Middle frontal gyrus (tissue), 1 donor: ENCODE results near the gene C6orf89.

Source experiments
- DNase-seq: peaks from one replicate; pipeline ENCODE4 v3.0.0-alpha.2; 2015; ENCODE audit warnings: low spot score; ENCODE audit errors: extremely low spot score

The C6orf89 gene

DNA sequence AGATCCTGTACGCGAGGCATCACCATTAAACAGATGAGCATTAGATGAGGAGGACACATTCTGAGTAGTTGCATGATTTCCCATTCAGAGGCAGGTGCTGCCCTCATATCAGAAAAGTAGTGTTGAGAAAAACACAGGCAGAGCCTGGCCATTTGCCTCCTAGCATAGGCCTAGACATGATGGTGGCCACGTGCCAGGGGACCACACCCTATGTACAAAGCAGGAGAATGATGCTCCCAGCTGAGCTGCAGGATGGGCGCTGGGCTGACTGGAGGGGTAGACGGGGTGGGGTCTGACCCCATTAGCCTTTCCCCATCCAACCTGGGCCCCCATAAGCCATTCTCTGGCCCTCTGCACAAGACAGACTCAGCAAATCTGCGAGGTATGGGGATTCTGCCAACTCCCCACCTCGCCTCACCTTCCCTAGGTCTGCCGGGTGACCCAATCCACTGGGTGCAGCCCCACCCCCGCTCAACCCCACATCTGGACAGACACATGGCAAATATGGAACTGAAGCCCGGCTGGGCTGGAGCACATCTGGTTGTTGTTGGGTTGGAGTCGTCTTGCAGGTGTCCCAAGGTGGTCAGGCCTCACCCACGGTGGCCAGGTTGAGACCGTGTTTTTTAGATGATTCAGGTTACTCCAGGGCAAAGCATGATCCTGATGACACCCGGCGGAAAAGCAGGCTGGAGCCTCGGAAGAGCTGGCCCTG lies 82.7 kb downstream of the C6orf89 start:
- DNase-seq, result no peak

DNA sequence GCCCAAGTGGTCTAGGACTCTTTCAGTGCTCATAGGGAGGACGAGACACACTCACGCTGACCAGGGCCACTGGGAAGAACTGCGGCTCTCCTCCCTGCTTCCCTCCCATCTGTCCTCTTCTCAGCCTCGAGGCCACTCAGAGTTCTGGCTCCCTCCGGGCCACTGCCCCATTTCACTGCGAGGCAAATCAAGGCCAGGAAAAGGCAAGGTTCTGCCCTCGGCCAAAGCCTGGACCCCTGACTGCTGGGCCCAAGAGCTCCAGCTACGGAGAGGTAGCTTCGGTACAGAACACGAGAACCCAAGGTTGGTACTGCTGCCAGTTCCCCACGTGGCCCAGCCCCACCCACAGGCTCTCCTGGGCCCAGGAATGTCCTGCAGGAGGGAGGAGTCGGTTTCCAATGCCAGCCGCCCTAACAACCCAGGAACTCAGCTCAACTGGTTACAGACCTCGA lies 83.5 kb downstream of the C6orf89 start:
- no peak for DNase-seq

DNA sequence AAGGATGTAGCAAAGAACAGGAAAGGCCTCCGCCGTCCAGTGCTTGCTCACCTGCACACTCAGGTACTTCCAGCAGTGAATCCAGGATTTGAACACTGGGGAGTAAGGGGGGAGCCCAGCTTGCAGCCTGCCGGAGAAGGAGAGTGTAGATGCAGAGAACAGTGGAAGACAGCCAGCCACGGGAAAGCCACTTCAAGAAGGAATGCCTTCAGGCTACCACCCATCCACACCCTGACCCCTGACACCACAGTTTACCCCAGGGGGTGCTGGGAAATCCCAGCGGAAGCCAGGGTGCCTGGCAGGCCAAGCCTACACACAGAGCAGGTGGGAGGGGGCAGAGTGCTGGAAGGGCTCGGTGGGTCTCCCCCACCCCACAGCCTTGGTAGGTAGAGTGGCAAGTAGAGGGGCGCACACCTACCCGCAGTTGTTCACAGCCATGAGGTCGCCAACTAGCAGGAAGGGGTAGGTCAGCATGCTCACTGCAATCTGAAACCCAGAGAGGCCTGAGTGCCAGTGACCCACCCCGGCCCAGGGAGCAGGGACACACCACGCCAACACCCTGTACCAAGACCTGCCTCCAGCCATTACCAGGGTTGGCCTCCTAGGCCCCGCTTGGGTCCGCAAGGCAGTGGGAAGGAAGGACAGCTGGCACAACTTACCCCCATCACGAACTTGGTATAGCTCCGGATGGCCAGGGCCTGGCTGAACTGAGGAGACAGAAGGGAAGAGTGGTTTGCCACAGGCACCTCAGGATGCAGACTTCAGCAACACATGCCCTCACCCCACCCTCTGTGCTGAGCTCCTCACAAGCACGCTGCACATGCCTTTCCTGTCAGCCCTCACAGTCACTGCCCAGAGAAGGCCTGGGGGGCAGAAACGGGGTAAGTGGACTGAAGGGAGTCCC lies 84.5 kb downstream of the C6orf89 start:
- DNase-seq, result no peak

DNA sequence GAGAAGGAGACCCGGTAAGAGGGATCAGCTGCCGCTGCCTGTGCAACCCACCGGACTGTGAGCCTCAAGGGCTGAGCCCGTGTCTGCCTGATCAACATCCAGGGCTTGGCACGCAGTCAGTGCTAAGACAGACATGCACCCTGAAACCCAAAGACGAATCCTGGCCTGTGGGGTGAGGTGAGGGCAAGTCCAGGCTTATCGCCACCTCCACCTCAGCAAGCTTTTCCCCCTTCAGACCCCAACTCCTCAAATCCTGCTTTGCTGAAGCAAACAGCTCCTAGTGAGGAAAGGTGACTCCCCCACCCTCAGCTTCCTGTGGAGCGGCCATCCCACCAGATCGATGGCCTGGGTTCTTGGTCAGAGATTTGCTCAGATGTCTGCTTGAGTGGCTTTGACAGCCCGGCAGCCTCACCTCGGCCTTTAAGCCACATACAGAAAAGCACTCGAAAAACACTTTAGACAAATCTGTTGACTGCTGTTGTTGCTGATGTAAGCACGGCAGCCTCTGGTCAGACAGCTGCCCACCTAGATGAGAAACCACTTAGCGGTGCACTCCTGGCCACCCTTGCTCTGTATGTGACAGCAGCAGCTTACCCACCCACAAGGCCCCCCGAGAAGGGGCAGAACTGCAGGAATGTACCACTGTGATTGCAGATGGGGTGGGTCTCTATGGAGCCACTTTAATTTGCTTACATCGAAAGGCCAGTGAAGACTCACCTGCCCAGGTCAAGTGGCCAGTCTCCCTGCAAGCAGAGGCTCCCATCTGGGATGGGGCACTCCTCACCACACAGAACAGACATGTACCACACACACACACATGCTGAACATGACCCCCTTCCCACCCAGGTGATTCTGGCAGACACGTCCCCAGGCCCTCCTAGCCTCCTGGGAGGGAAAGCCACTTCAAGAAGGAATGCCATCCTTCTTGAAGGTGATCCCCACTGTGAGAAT lies 85.4 kb downstream of the C6orf89 start:
- no peak for DNase-seq

DNA sequence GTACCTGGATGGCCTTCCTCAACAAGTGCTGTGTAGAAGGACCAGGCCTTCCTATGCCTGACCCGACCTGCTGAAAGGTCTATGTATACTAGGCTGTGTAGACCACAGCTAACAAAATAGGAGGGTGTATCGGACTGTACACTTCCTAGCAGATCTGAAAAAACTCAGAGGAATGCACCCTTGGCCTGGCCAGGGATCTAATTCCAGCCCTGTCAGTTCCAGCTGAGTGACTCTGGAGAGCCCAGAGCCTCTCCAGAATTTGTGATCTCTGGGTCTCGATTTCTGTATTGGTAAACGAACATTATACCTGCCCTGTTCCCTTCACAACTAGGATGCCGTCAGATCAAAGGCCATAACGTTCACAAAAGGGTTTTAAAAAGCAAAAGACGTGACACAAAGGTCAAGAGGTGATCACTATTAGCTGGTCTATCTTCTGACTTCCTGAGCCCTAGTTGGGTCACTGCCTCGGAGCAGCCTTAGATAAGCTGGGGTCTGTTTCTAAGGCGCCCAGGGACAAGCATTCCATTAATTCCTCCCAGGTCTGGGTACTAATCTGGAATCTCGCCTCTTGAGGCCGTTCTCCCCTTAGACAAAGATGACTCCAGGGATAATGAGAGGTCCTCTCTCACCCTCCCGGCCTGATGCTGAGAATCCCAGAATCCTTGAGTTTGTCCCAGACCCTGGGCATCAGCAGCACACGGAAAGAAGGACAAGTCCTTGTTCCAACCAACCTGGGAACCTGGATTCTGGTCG lies 86.3 kb downstream of the C6orf89 start:
- DNase-seq, result no peak

DNA sequence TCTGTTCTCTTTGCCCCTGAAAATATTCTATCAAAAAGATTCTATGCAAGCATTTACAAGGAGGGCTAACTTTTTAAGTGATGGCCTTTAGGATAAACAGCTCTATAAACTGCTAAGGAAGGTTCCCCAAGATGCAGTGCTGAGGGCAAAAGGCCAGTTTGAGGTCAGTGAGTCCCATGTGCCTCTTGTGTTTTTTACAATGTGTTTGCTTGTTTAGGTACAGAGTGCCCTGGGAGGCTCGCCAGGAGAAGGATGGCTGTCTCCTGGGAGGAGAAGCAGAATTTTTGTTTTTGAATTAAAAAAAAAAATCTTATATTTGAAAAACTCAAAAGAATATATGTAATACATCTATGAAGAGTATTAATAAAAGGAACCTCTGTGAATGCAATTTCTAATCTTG lies 87.4 kb downstream of the C6orf89 start:
- no peak for DNase-seq

DNA sequence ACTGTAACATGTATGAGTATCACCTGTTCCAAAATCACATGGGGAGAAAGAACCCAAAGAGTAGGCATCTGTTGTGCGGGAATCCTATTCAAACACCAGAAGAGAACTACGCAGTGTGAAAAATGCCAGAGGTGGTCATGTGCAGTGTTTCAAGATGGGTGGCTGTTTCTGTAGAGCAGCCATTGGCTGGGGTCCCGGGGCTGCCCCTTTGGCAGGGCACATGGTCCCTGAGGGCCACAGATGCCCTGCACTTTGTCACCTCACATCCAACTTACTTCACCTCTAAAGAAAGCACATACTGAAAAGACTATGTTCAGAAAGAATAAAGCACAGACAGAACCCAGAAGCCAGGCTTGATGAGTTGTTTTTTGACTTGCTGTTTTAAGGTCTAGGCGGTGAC lies 87.9 kb downstream of the C6orf89 start:
- no peak for DNase-seq

DNA sequence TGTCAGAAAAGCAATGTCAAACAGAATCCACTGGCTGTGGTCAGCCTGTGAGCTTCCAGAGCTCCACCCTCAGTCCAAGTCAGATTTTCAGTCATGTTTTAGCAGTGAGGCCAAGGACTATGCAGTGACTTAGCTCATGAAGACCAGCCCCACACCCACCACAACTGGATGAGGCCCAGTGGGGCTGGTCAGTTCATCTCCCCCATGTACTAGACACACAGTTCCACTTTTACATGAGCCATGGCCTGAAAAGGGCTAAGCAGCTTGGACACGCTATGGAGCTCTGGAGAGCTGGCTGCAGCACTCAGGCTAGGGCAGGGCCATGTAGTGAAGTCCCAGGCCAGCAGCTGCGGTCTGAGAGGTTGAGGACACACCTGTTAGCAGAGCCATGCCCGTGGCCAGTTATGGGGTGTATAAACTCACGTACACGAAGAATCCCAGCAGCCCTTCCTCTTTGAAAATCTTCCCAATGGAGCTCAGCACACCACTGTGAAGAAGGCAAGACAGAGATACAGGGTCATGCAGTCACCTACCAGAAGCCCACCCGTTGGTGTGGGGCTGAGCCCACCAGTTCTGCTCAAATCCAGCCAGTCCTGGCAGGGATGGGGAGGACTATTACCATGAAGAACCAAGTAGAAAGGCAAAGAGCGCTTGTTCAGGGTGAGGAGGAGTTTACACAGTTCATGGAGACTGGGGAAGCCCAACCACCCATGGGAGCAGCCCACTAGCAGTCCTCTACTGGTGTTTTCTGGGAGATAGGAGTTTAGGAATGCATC lies 89.7 kb downstream of the C6orf89 start:
- no peak for DNase-seq

DNA sequence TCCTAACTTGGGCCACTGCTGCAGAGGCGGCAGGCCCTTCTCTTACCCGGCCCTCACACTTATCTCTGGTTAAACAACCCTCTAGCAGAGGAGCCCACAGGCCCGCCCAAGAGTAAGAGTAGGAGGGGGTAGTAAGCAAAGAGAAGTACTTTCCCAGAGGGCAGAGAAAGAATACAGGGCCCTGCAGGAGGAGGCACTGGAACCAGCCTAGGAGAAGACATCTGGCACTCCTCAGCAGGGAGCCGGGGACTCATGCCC lies 90.2 kb downstream of the C6orf89 start:
- DNase-seq, result no peak

DNA sequence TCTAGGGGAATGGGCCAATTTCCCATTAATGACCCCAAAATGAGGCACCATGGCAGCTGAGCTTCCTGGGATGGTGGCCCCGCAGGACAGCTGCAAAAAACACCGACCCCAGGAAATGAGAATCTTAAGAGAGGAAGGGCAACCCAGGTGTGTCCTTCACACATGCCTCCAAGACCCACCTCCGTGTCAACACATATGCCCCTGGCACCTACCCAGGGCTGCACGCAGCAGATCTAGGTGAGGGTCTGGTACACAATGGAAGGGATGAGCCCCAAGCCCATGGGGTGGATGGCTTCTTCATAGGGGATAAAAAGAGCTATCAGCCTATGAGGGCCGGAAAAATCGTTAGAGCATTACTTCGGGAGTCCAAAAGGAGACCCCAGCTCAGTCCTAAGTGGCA lies 90.8 kb downstream of the C6orf89 start:
- DNase-seq, result no peak

DNA sequence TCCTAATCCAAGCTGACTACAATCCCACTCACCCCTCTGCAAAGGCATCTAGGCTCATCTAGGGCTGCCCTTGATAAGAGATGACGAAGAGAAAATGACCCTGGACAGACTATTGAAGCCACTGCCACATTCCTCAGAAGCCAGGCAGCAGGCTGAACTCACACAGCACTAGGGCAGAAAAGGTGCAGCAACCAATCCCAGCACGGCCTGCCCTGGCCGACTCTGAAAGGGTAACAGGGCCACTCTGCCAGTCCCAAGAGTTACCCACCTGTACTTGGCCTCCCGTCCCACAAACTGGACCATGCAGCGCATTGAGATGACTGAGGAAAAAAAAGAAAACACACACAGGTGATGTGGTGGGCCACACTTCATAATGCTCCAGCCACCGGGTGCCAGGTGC lies 91.2 kb downstream of the C6orf89 start:
- no peak for DNase-seq

DNA sequence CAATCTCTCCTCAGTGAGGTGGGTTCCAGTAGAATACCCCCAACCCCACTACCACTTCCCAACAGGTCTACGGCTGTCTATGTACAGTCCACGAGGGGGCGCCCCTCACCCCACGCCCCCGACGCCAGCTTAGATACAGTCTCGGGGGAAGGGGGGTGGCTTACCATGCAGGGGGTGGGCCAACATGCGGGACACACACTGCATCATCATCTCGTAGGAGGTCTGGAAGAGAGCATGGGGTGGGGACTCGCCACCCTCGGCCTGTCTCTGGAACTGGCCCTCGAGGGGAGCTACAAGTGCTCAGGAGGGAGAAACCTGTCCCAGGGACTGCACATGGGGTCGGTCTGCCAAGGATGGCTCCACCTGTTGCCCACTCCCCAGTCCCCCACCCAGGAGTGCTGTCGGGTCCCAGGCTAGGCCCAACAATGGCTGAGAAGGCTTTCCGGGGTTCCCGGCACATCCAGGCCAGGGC lies 91.8 kb downstream of the C6orf89 start:
- DNase-seq, result no peak
